ENCODE data around the gene DHRS7B.
"Not testable (repeated sequence)": the region's sequence is repeated elsewhere in the genome, so short reads cannot be mapped to it uniquely, and the experiment has no call there.

Gene DHRS7B

GRCh38 chr17:21098934-21099689, 27.7 kb upstream of the DHRS7B start:
- TF ChIP-seq CTCF (conservative IDR thresholded peaks at IDR 0.05; ENCODE audit: low read depth, low read length) = no peak
- H3K4me3 ChIP-seq (ENCODE audit: low read depth, low read length) = peak overlapping the region; percentile 60
- DNase-seq (ENCODE audit: low read depth) = peak; percentile 77

- no peak overlapping the region for H3K4me3 ChIP-seq (ENCODE audit: low read depth, low read length)
- TF ChIP-seq CTCF (conservative IDR thresholded peaks at IDR 0.05; ENCODE audit: low read depth, low read length) = no peak
- no peak for DNase-seq (ENCODE audit: low read depth)
Measured at GRCh38 chr17:21100636-21101035, 26.1 kb upstream of the DHRS7B start.

GRCh38 chr17:21104608-21105007, 22.2 kb upstream of the DHRS7B start:
- no peak for DNase-seq (ENCODE audit: low read depth)
- TF ChIP-seq CTCF (conservative IDR thresholded peaks at IDR 0.05; ENCODE audit: low read depth, low read length) = no peak
- no peak overlapping the region for H3K4me3 ChIP-seq (ENCODE audit: low read depth, low read length)

- no peak for DNase-seq (ENCODE audit: low read depth)
Measured at GRCh38 chr17:21105064-21105894, 21.5 kb upstream of the DHRS7B start.

GRCh38 chr17:21106316-21106715, 20.4 kb upstream of the DHRS7B start:
- H3K4me3 ChIP-seq (ENCODE audit: low read depth, low read length) = no peak overlapping the region
- TF ChIP-seq CTCF (conservative IDR thresholded peaks at IDR 0.05; ENCODE audit: low read depth, low read length) = no peak
- no peak for DNase-seq (ENCODE audit: low read depth)

More at GRCh38 chr17:21105064-21105894, 21.5 kb upstream of the DHRS7B start:
- no peak for TF ChIP-seq CTCF (conservative IDR thresholded peaks at IDR 0.05; ENCODE audit: low read depth, low read length)
- no peak overlapping the region for H3K4me3 ChIP-seq (ENCODE audit: low read depth, low read length)

- not testable (repeated sequence) for H3K4me3 ChIP-seq (ENCODE audit: low read depth, low read length)
Measured at GRCh38 chr17:21107067-21107650, 19.6 kb upstream of the DHRS7B start.

GRCh38 chr17:21108651-21109050, 18.1 kb upstream of the DHRS7B start:
- no peak overlapping the region for H3K4me3 ChIP-seq (ENCODE audit: low read depth, low read length)
- DNase-seq (ENCODE audit: low read depth) = no peak
- TF ChIP-seq CTCF (conservative IDR thresholded peaks at IDR 0.05; ENCODE audit: low read depth, low read length) = no peak

More at GRCh38 chr17:21107067-21107650, 19.6 kb upstream of the DHRS7B start:
- DNase-seq (ENCODE audit: low read depth) = not testable (repeated sequence)
